ENCODE results near the gene GNAI2. TPM values are rescaled to one million over a fixed set of nuclear protein-coding genes. Genes with fewer than 3 reads are reported as not detected.

Gene GNAI2
- total and polyA plus RNA-seq, 8 donors, result 61.1 to 211 (median 79.2) TPM

GRCh38 chr3:50237133-50237651, 1.2 kb downstream of the GNAI2 start:
- WGBS, 5 donors, result 9 to 20% (median 14%) methylated on average over 6 to 7 of the region's 7 CpGs
- Histone ChIP-seq H3K27me3 (no peaks in the 10 kb centered on the region), H3K9me3 (no peaks in the 10 kb centered on the region), H3K4me3 (peak overlapping the region; percentile 64 to 91 (median 86)), H3K36me3 (peaks cover 0 to 7% (median 3%) of the 10 kb centered on the region in 4 donors), H3K4me1 (peaks cover 59 to 75% (median 68%) of the 10 kb centered on the region in 4 donors), H3K27ac (peak overlapping the region; percentile 78 to 97 (median 91))
- TF ChIP-seq EP300 (IDR thresholded peaks at IDR 0.05), result no peak
- no peak for TF ChIP-seq CTCF (IDR thresholded peaks at IDR 0.05)
- no peak for TF ChIP-seq POLR2A (IDR thresholded peaks at IDR 0.05)
- intact Hi-C loops (cut with DNase I; ENCODE audit: low total_unique reads), result no loop called here
- peak in 1 of 2 donors; percentile 73 for DNase-seq

- TF ChIP-seq CTCF (IDR thresholded peaks at IDR 0.05) (no peak), POLR2AphosphoS5 (IDR thresholded peaks at IDR 0.05) (peak; percentile 59 to 77 (median 76))
- peak; percentile 77 to 95 for DNase-seq
- Histone ChIP-seq H3K36me3 (peaks cover 0 to 7% (median 3%) of the 10 kb centered on the region in 4 donors), H3K27me3 (no peaks in the 10 kb centered on the region), H3K4me3 (peak overlapping the region; percentile 64 to 91 (median 86)), H3K27ac (peak overlapping the region; percentile 78 to 97 (median 91)), H3K4me1 (peaks cover 67 to 82% (median 76%) of the 10 kb centered on the region in 4 donors), H3K9me3 (no peaks in the 10 kb centered on the region)
- 2 to 4% (median 3%) methylated on average over 23 to 31 of the region's 31 CpGs for WGBS, 5 donors
- intact Hi-C loops (cut with DNase I; ENCODE audit: low total_unique reads), result no loop called here
Measured at GRCh38 chr3:50237754-50238548, 1.9 kb downstream of the GNAI2 start.

- 0 to 15% (median 11%) methylated on average over 1 to 7 of the region's 7 CpGs for WGBS, 5 donors
- H3K4me1 ChIP-seq, result peaks cover 73 to 89% (median 82%) of the 10 kb centered on the region in 4 donors
Measured at GRCh38 chr3:50238549-50239026, 2.6 kb downstream of the GNAI2 start.

More at GRCh38 chr3:50238549-50239026, 2.6 kb downstream of the GNAI2 start:
- peak; percentile 83 to 95 for DNase-seq
- Histone ChIP-seq H3K27ac (peak overlapping the region; percentile 78 to 97 (median 91)), H3K4me3 (peak overlapping the region; percentile 64 to 91 (median 86)), H3K36me3 (peaks cover 0 to 7% (median 3%) of the 10 kb centered on the region in 4 donors), H3K9me3 (no peaks in the 10 kb centered on the region), H3K27me3 (no peaks in the 10 kb centered on the region)
- intact Hi-C loops (cut with DNase I; ENCODE audit: low total_unique reads), result no loop called here
- TF ChIP-seq CTCF (IDR thresholded peaks at IDR 0.05) (no peak), POLR2AphosphoS5 (IDR thresholded peaks at IDR 0.05) (peak in 2 of 3 donors; percentile 36 to 50)

All from stomach (tissue), 9 donors.